Stomach (tissue), 4 donors: ENCODE measurements around the gene TPSB2.

ENCODE experiments used
- EP300 ChIP-seq: sonication (generic); formaldehyde crosslinking; IDR thresholded peaks from one replicate; pipeline ENCODE4 v1.6.1; 2017; ENCODE audit warnings: antibody characterized with exemption
- POLR2A ChIP-seq, 4 donors: fragments of 450-650 bp; IDR thresholded peaks; one replicate each; pipeline ENCODE4 v1.6.1; 2016; ENCODE audit warnings: antibody characterized with exemption in 4 of 4, control low read depth in 2 of 4, mild to moderate bottlenecking in 1 of 4, moderate library complexity in 1 of 4
- POLR2AphosphoS5 ChIP-seq, 3 donors: sonication (generic); formaldehyde crosslinking; IDR thresholded peaks; one replicate each; pipeline ENCODE4 v1.6.1; 2016; ENCODE audit warnings: antibody characterized with exemption in 3 of 3
- TF ChIP-seq, protein P1 (sequence below), 7 experiments: fragments of 450-650 bp in 4 of 7; fragments of 200-600 bp in 3 of 7; sonication (generic) in 3 of 7; IDR thresholded peaks; one replicate each; pipeline ENCODE4 v1.5.1; 2016 to 2019; ENCODE audit warnings: antibody characterized with exemption in 7 of 7, control low read depth in 2 of 7, mild to moderate bottlenecking in 1 of 7

DNA sequence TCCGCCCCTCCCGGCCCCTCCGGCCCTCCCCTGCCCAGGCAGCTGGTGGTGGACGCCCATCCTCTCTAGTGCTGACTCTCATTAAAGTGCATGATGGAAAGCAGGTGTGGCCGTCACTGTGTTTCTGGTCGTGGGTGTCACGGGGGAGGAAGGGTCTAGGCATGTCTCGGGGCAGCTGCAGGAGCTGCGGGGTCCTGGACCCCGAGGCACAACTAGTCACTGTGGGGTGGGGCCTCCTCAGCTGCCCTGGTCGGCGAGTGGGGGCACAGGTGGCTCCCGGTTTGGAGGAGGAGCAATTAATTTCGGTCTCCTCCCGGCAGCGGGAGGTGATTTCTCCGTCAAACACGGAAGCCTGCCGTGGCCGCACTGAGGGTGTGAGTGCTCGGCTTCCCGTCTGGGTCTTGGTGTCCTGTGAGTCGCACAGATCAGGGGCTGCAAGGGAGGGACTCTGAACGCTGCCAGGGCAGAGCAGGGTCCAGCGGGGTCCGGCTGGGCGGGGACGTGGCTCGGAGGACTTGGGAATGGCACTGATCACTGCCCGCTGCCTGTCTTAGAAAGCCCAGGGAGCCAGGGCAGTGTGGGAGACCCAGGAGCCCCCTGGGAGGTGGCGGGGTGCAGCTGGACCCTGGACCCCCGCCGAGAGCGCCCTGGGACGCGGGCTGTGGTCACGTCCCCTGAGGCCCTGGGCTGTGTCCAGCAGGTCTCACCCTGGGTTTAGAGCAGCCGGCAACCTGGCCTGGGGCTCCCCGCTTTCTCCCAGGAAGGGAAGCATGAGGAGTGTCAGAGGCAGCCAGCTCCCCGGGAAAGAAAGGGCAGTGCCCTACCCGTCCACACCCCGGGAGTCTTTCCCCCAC, 29.1 kb upstream of the TPSB2 start:
- TF ChIP-seq, protein P1, sequence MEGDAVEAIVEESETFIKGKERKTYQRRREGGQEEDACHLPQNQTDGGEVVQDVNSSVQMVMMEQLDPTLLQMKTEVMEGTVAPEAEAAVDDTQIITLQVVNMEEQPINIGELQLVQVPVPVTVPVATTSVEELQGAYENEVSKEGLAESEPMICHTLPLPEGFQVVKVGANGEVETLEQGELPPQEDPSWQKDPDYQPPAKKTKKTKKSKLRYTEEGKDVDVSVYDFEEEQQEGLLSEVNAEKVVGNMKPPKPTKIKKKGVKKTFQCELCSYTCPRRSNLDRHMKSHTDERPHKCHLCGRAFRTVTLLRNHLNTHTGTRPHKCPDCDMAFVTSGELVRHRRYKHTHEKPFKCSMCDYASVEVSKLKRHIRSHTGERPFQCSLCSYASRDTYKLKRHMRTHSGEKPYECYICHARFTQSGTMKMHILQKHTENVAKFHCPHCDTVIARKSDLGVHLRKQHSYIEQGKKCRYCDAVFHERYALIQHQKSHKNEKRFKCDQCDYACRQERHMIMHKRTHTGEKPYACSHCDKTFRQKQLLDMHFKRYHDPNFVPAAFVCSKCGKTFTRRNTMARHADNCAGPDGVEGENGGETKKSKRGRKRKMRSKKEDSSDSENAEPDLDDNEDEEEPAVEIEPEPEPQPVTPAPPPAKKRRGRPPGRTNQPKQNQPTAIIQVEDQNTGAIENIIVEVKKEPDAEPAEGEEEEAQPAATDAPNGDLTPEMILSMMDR (IDR thresholded peaks at IDR 0.05) = no peak
- TF ChIP-seq EP300 (no peak), POLR2A (IDR thresholded peaks at IDR 0.05) (no peak), POLR2AphosphoS5 (IDR thresholded peaks at IDR 0.05) (no peak)
